HL-60 (cell line): ENCODE data around the gene GSTCD.

Experiments
- DNase-seq, 2 experiments: peaks; one replicate each; pipeline ENCODE4 v3.0.0-alpha.2; 2010 to 2020; ENCODE audit warnings: low read depth in 1 of 2, low spot score in 1 of 2
- H3K27ac ChIP-seq: fragments of 250-450 bp; sonication (Bioruptor Pico); replicated peaks from 2 replicates; pipeline ENCODE4 v1.5.1; 2020; ENCODE audit warnings: mild to moderate bottlenecking, moderate library complexity
- H3K27me3 ChIP-seq: fragments of 250-450 bp; sonication (Bioruptor Pico); 2 replicates; pipeline ENCODE4 v1.5.1; 2021; ENCODE audit warnings: mild to moderate bottlenecking, moderate library complexity; ENCODE audit not compliant: insufficient read depth, poor library complexity, severe bottlenecking
- H3K4me3 ChIP-seq: replicated peaks from 2 replicates; pipeline ENCODE4 v1.5.1; 2011; ENCODE audit warnings: mild to moderate bottlenecking, control low read depth, low read length; ENCODE audit not compliant: insufficient read depth
- GABPA ChIP-seq: IDR thresholded peaks from 2 replicates; pipeline ENCODE4 v1.6.1; 2012; ENCODE audit warnings: low read depth
- POLR2AphosphoS5 ChIP-seq: IDR thresholded peaks from 2 replicates; pipeline ENCODE4 v1.6.1; 2012; ENCODE audit warnings: low read depth
- SPI1 ChIP-seq: IDR thresholded peaks from 2 replicates; pipeline ENCODE4 v1.6.1; 2012; ENCODE audit warnings: low read depth, mild to moderate bottlenecking, borderline replicate concordance
- TF ChIP-seq, protein P1 (sequence below): IDR thresholded peaks from one replicate; pipeline ENCODE4 v1.5.1; 2011; ENCODE audit warnings: low read length, control low read depth, inconsistent platforms; ENCODE audit not compliant: insufficient read depth
- TF ChIP-seq, protein P2 (sequence below): IDR thresholded peaks from 2 replicates; pipeline ENCODE4 v1.6.1; 2012; ENCODE audit warnings: low read depth; ENCODE audit not compliant: insufficient replicate concordance

GSTCD gene

DNA sequence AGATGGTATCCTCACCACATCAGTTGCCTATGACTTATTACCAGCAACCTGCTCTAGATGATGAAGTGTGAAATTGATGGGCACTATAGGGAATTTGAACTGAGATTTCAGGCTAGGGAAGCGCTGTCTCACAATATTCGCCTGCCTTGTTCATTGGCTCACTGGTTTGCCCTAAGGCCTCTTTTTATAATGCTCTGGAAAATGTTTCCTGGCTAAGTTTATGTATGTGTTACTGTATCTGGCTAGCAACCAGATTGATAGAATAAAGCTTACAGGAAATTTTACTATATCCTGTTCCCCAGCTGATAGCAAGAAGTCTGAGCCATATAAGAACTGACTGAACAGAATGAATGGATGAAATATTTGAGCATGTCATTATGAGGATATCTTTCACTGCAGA lies 71.6 kb downstream of the GSTCD start:
- no peak for DNase-seq
- TF ChIP-seq POLR2AphosphoS5 (no peak), GABPA (no peak), SPI1 (no peak)
- TF ChIP-seq, protein P1, sequence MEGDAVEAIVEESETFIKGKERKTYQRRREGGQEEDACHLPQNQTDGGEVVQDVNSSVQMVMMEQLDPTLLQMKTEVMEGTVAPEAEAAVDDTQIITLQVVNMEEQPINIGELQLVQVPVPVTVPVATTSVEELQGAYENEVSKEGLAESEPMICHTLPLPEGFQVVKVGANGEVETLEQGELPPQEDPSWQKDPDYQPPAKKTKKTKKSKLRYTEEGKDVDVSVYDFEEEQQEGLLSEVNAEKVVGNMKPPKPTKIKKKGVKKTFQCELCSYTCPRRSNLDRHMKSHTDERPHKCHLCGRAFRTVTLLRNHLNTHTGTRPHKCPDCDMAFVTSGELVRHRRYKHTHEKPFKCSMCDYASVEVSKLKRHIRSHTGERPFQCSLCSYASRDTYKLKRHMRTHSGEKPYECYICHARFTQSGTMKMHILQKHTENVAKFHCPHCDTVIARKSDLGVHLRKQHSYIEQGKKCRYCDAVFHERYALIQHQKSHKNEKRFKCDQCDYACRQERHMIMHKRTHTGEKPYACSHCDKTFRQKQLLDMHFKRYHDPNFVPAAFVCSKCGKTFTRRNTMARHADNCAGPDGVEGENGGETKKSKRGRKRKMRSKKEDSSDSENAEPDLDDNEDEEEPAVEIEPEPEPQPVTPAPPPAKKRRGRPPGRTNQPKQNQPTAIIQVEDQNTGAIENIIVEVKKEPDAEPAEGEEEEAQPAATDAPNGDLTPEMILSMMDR: no peak
- TF ChIP-seq, protein P2, sequence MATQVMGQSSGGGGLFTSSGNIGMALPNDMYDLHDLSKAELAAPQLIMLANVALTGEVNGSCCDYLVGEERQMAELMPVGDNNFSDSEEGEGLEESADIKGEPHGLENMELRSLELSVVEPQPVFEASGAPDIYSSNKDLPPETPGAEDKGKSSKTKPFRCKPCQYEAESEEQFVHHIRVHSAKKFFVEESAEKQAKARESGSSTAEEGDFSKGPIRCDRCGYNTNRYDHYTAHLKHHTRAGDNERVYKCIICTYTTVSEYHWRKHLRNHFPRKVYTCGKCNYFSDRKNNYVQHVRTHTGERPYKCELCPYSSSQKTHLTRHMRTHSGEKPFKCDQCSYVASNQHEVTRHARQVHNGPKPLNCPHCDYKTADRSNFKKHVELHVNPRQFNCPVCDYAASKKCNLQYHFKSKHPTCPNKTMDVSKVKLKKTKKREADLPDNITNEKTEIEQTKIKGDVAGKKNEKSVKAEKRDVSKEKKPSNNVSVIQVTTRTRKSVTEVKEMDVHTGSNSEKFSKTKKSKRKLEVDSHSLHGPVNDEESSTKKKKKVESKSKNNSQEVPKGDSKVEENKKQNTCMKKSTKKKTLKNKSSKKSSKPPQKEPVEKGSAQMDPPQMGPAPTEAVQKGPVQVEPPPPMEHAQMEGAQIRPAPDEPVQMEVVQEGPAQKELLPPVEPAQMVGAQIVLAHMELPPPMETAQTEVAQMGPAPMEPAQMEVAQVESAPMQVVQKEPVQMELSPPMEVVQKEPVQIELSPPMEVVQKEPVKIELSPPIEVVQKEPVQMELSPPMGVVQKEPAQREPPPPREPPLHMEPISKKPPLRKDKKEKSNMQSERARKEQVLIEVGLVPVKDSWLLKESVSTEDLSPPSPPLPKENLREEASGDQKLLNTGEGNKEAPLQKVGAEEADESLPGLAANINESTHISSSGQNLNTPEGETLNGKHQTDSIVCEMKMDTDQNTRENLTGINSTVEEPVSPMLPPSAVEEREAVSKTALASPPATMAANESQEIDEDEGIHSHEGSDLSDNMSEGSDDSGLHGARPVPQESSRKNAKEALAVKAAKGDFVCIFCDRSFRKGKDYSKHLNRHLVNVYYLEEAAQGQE: no peak
- no peaks in the 10 kb centered on the region for H3K27me3 ChIP-seq

DNA sequence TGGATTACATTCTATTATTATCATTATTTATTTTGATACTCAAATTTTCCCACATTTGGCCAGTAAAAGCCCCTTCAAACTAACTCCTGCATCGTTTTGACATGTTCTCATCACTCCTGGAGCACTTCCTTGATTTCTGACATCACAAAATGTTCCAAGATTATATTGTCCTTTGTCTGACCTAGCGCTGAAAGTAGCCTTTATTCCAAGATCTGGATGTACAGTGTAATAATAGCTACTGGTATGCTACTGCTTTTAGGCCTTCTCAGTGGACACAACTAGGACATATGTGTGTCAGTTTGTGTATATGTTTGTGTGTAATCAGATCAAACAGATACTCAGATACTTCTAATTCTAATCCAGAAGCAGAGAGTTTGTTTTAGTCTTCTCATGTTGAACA lies 76.2 kb downstream of the GSTCD start:
- no peak overlapping the region for H3K27ac ChIP-seq
- DNase-seq: no peak

More for the DNA sequence above, 71.6 kb downstream of the GSTCD start:
- no peak overlapping the region for H3K27ac ChIP-seq
- H3K4me3 ChIP-seq: no peak overlapping the region

DNA sequence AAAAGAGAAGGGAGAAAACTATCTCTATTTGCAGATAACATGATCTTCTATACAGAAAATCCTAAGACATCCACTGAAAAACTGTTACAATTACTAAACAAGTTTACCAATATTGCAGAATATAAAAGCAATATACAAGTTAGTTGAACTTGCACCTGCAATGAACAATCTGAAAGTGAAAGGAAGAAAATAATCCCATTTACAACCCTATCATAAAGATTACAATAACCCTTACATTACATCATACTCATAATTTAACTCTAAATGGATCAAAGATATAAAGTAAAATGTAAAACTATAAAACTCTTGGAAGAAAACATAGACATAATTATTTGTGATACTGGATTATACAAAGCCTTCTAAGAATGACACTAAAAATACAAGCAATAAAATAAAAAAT lies 77.2 kb downstream of the GSTCD start:
- Histone ChIP-seq H3K27ac (no peak overlapping the region), H3K4me3 (no peak overlapping the region), H3K27me3 (no peaks in the 10 kb centered on the region)
- TF ChIP-seq, protein P1: no peak
- no peak for TF ChIP-seq GABPA
- TF ChIP-seq SPI1: no peak
- no peak for TF ChIP-seq POLR2AphosphoS5
- TF ChIP-seq, protein P2: no peak
- DNase-seq: no peak

More for the DNA sequence above, 76.2 kb downstream of the GSTCD start:
- no peak for TF ChIP-seq GABPA
- no peak for TF ChIP-seq SPI1
- TF ChIP-seq, protein P2: no peak
- TF ChIP-seq POLR2AphosphoS5: no peak
- TF ChIP-seq, protein P1: no peak
- H3K27me3 ChIP-seq: no peaks in the 10 kb centered on the region
- no peak overlapping the region for H3K4me3 ChIP-seq
